Dendritic cell treated with granulocyte-macrophage colony-stimulating factor and Interleukin-4, amounts not matched to agents 40 ng/mL and 50 ng/mL, for 4 days (primary cell): ENCODE results near the gene RNF145.
"Not testable (repeated sequence)": the region's sequence is repeated elsewhere in the genome, so short reads cannot be mapped to it uniquely, and the experiment has no call there.

Experiments used
- H3K27ac Mint-ChIP-seq: one replicate; pipeline ENCODE4 v1.8.0; 2022; ENCODE audit warnings: mild to moderate bottlenecking, mixed read lengths
- H3K27me3 Mint-ChIP-seq: one replicate; pipeline ENCODE4 v1.8.0; 2022; ENCODE audit warnings: mild to moderate bottlenecking, mixed read lengths
- H3K36me3 Mint-ChIP-seq: one replicate; pipeline ENCODE4 v1.8.0; 2022; ENCODE audit warnings: low read depth, mixed read lengths
- H3K4me1 Mint-ChIP-seq: one replicate; pipeline ENCODE4 v1.8.0; 2022; ENCODE audit warnings: low read depth, mixed read lengths
- H3K4me3 Mint-ChIP-seq: one replicate; pipeline ENCODE4 v1.8.0; 2022; ENCODE audit warnings: mild to moderate bottlenecking, moderate library complexity, mixed read lengths
- H3K9me3 Mint-ChIP-seq: one replicate; pipeline ENCODE4 v1.8.0; 2022; ENCODE audit warnings: mixed read lengths
- intact Hi-C: fragments of 100-400 bp; cut with micrococcal nuclease; formaldehyde crosslinking; loops from one replicate; pipeline ENCODE4 v1.15.0; 2022

Gene RNF145

DNA sequence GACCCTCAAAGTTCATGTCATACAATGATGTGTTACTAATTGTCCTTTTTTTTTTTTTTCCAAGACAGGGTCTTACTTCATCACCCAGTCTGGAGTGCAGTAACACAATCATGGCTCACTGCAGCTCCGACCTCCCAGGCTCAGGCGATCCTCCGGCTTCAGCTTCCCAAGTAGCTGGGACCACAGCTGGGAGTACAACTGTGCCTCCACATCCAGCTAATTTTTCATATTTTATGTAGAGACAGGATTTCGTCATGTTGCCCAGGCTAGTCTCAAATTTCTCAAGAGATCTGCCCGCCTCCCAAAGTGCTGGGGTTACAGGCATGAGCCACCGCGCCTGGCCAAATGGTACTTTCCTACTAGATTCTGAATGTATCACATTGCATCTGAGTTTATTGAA lies 60.3 kb downstream of the RNF145 start:
- no peaks in the 10 kb centered on the region for H3K36me3 Mint-ChIP-seq
- no peak overlapping the region for H3K4me3 Mint-ChIP-seq
- H3K27me3 Mint-ChIP-seq = no peaks in the 10 kb centered on the region
- H3K27ac Mint-ChIP-seq = no peak overlapping the region
- intact Hi-C loops = no loop called here
- no peaks in the 10 kb centered on the region for H3K9me3 Mint-ChIP-seq
- H3K4me1 Mint-ChIP-seq = no peaks in the 10 kb centered on the region

DNA sequence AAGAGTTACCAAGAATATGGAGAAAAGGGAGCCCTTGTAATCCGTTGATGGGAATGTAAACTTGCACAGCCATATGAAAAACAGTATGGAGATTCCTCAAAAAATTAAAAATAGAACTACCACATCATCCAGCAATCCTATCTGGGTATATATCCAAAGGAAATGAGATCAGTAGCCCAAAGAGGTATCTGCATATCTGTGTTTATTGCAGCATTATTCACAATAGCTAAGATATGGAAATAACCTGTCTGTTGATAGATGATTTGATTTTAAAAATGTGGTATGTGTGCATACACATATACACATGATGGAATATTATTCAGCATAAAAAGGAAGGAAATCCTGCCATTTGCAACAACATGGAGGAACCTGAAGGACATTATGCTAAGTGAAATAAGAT lies 61.4 kb downstream of the RNF145 start:
- Mint-ChIP-seq H3K4me3 (no peak overlapping the region), H3K27ac (no peak overlapping the region), H3K27me3 (peaks cover 4% of the 10 kb centered on the region), H3K4me1 (no peaks in the 10 kb centered on the region), H3K36me3 (no peaks in the 10 kb centered on the region), H3K9me3 (no peaks in the 10 kb centered on the region)
- intact Hi-C loops = no loop called here

DNA sequence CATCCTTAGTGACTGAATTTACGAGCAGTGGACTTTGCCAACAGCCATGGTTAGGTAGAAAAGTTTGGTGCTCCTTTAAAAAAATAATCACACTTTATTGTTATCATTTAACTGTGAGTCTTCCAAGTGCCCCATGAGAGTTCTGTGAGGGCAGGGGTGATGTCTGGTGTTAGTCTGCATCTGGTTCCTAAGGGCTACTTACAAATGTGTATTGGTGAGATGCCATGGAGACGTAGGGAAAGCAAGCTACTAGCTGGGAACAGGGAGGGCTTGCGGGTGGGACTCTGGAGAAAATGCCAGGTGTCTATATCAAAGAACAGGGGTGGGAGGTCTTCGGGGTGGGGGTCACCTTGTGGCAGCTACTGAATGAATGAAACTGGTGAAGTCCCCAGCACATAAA lies 62.5 kb downstream of the RNF145 start:
- Mint-ChIP-seq H3K4me1 (no peaks in the 10 kb centered on the region), H3K9me3 (no peaks in the 10 kb centered on the region), H3K36me3 (no peaks in the 10 kb centered on the region), H3K4me3 (no peak overlapping the region), H3K27ac (no peak overlapping the region), H3K27me3 (peaks cover 12% of the 10 kb centered on the region)
- intact Hi-C loops = no loop called here

DNA sequence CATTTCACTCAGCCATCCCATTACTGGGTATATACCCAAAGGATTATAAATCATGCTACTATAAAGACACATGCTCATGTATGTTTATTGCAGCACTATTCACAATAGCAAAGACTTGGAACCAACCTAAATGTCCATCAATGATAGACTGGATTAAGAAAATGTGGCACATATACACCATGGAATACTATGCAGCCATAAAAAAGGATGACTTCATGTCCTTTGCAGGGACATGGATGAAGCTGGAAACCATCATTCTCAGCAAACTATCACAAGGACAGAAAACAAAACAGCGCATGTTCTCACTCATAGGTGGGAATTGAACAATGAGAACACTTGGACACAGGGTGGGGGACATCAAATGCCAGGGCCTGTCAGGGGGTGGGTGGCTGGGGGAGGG lies 64.2 kb downstream of the RNF145 start:
- H3K9me3 Mint-ChIP-seq, H3K4me3 Mint-ChIP-seq, H3K4me1 Mint-ChIP-seq, intact Hi-C loops, H3K36me3 Mint-ChIP-seq, H3K27ac Mint-ChIP-seq: not testable (repeated sequence)
- H3K27me3 Mint-ChIP-seq = peaks cover 14% of the 10 kb centered on the region

DNA sequence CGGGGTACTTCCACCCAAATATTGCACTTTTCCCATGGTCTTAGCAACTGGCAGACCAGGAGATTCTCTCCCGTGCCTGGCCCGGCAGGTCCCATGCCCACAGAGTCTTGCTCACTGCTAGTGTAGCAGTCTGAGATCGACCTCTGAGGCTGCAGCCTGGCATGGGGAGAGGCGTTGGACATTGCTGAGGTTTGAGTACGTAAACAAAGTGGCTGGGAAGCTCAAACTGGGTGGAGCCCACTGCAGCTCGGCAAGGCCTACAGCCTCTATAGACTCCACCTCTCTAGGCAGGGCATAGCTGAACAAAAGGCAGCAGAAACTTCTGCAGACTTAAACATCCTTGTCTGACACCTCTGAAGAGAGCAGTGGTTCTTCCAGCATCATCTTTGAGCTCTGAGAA lies 69.6 kb downstream of the RNF145 start:
- H3K27me3 Mint-ChIP-seq = peaks cover 17% of the 10 kb centered on the region
- H3K4me1 Mint-ChIP-seq = no peaks in the 10 kb centered on the region
- H3K4me3 Mint-ChIP-seq = no peak overlapping the region
- no peaks in the 10 kb centered on the region for H3K9me3 Mint-ChIP-seq
- no peak overlapping the region for H3K27ac Mint-ChIP-seq
- intact Hi-C loops = no loop called here
- H3K36me3 Mint-ChIP-seq = no peaks in the 10 kb centered on the region

DNA sequence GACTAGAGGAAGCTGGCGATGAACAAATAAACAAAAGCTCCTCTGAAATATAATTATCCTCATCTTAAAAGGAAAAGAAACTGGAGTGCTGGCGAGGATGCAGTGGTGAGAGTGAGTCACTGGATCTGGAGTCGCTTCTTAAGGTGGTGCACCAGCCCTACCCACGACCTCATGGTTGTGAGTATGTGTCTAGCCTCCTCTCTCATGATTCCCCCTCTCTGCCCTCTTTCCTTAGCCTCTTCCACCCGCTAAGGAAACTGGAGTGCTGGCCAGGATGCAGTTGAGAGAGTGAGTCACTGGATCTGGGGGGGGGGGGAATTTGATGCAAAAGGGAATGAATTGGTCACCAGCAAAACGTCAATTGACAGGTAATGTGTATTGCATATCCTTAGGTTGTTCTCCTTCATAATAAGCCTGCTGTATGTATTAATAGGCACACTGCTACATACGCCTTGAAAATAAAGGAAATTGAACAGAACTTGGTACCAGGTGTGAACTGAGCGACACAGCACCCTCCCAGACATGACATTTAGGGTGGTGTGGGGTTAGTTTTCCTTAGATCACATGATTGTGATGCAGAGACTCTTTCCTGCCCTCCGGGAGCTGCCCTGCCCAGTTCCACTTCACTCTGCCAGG lies 73.3 kb downstream of the RNF145 start:
- H3K9me3 Mint-ChIP-seq = no peaks in the 10 kb centered on the region
- no peaks in the 10 kb centered on the region for H3K36me3 Mint-ChIP-seq
- H3K27ac Mint-ChIP-seq = no peak overlapping the region
- peaks cover 5% of the 10 kb centered on the region for H3K27me3 Mint-ChIP-seq
- no peak overlapping the region for H3K4me3 Mint-ChIP-seq
- H3K4me1 Mint-ChIP-seq = no peaks in the 10 kb centered on the region
- intact Hi-C loops = no loop called here

DNA sequence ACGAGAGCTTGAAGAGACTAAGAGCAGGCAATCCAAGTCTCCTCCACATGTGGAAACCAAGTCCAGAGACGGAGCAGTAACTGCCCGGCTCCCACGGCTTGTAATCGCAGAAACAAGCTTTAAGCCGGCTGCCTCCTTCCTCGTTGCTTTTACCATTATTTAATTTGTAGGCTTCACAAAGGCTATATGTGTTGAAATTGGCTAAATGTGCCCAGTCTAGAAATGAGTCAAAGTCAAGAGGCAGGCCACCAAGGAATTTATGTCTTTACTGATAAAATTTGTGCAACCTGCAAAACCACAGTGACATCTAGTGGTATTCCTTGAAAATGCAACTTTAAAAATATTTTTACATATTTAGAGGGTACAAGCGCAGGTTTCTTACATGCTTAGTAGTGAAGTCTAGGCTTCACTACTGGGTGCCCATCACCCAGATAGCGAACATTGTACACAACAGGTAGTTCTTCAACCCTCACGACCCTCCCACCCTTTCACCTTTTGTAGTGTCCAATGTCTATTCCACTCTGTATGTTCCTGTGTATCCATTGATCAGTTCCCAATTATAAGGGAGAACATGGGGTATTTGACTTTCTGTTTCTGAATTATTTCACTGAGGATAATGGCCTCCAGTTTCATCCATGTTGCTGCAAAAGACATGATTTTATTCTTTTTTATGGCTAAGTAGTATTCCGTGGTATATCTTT lies 76.2 kb downstream of the RNF145 start:
- H3K27me3 Mint-ChIP-seq = peaks cover 5% of the 10 kb centered on the region
- H3K27ac Mint-ChIP-seq = no peak overlapping the region
- H3K36me3 Mint-ChIP-seq = no peaks in the 10 kb centered on the region
- no peaks in the 10 kb centered on the region for H3K4me1 Mint-ChIP-seq
- intact Hi-C loops = loop anchor here (5.0 kb wide), 1 partner anchor 1056 kb away; no protein-coding TSS in a partner anchor
- no peak overlapping the region for H3K4me3 Mint-ChIP-seq
- H3K9me3 Mint-ChIP-seq = no peaks in the 10 kb centered on the region

DNA sequence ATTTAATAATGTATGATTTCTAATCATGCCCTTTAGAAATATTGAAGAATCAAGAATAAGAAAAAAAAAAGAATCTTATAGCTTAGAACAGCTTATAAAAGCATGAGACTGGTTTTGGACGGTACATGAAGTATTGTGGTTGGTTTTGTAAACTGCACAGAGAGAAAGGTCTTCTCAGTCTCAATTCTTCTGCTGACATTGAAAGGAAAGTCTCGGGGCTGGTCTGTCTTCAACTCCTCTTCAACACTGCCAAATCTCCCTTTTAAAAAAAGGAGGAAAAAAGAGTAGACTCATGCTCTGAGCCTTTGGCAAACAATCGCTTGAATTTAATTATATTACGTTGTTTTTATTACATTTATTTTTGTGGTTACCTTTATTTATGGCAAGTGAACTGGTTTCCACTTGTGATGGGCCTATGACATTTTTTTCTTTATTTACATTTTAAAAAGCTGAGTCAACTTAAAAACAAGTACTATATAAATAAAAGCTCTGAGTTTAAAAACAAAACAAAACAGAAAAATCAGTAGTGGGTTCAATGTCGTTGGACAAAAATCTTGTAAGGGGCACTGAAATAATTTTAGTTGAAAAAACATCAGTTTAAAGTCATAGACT lies 76.8 kb downstream of the RNF145 start:
- Mint-ChIP-seq H3K4me1 (no peaks in the 10 kb centered on the region), H3K4me3 (no peak overlapping the region), H3K27me3 (peaks cover 8% of the 10 kb centered on the region), H3K27ac (no peak overlapping the region), H3K36me3 (no peaks in the 10 kb centered on the region), H3K9me3 (no peaks in the 10 kb centered on the region)
- intact Hi-C loops = loop anchor here (5.0 kb wide), 1 partner anchor 1055 kb away; no protein-coding TSS in a partner anchor

DNA sequence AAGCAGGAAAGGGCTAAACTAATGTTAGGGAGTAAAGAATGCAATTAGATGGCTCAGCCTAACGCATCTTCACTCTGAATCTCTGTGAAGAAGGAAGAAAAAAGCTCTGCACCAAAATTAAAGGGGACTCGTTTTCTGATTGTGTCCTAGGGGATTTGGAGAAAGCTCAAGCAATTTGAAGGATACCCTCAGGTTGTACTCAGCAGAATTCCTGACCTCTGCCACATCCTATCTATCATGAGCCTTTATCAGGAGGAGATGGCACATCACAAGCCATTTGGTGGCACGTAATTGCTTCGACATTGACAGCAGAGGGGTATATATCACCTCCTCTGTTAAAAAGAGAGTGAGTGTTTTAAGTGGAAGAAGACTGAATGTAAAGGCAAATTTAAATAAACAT lies 77.4 kb downstream of the RNF145 start:
- no peak overlapping the region for H3K4me3 Mint-ChIP-seq
- peaks cover 9% of the 10 kb centered on the region for H3K27me3 Mint-ChIP-seq
- no peak overlapping the region for H3K27ac Mint-ChIP-seq
- no peaks in the 10 kb centered on the region for H3K36me3 Mint-ChIP-seq
- H3K9me3 Mint-ChIP-seq = no peaks in the 10 kb centered on the region
- H3K4me1 Mint-ChIP-seq = no peaks in the 10 kb centered on the region
- intact Hi-C loops = loop anchor here (5.0 kb wide), 1 partner anchor 1055 kb away; no protein-coding TSS in a partner anchor

DNA sequence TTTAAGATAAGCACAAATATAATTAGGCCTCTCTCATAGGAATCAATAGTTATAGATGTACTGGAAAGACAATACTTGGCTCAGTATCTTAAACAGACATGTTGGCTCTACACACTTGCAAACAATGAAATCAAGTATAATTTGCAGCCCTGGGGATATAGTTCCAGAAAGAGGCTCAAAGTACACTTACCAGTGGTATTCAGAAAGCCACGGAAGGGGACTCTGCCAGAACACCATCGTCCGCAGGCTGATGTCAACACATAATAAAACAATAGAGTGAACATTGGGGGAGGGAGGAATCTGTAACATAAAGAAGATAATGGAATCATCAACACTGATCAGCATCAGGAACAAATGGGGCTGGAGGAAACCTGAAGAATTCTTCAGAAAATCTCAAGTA lies 78.5 kb downstream of the RNF145 start:
- Mint-ChIP-seq H3K4me3 (no peak overlapping the region), H3K4me1 (no peaks in the 10 kb centered on the region), H3K27ac (no peak overlapping the region), H3K36me3 (no peaks in the 10 kb centered on the region), H3K27me3 (peaks cover 11% of the 10 kb centered on the region), H3K9me3 (peaks cover under 1% of the 10 kb centered on the region)
- intact Hi-C loops = loop anchor here (5.0 kb wide), 1 partner anchor 1054 kb away; no protein-coding TSS in a partner anchor

DNA sequence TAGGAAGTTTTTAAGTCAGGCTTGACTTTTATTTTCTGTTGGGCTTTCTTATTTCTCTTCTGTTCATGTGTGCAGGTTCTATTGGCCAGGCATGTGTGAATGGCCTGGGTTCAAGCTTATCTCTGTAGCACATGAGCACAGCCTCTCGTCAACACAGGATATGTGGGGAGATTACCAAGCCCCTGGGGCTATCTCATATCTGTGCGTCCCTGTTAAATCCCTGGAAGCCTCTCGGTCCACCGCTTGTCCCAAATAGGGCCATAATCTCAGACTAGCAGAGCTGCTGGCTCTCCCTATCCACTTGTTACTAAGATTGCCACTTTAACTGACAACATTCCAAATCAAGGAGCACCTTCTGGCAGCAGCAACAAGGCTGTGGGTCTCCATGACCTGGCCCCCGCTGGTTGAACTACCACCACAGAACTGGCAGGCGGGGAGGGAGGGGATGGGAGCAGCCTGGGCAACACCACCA lies 81.2 kb downstream of the RNF145 start:
- peaks cover 9% of the 10 kb centered on the region for H3K9me3 Mint-ChIP-seq
- no peak overlapping the region for H3K27ac Mint-ChIP-seq
- no peak overlapping the region for H3K4me3 Mint-ChIP-seq
- H3K4me1 Mint-ChIP-seq = no peaks in the 10 kb centered on the region
- intact Hi-C loops = no loop called here
- H3K36me3 Mint-ChIP-seq = no peaks in the 10 kb centered on the region
- peaks cover 15% of the 10 kb centered on the region for H3K27me3 Mint-ChIP-seq

DNA sequence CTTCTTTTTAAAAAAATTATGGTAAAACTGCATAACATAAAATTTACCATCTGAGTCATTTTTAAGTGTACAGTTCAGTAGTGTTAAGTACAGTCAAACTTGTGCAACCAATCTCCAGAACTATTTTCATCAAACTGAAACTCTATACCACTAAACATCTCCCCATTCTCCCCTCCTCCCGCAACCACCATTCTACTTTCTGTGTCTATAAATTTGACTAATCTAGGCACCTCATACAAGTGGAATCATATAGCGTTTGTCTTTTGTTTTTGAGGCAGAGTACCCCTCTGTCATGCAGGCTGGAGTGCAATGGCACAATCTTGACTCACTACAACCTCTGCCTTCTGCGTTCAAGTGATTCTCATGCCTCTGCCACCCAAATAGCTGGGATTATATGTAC lies 85.7 kb downstream of the RNF145 start:
- Mint-ChIP-seq H3K27ac (no peak overlapping the region), H3K9me3 (peaks cover 9% of the 10 kb centered on the region), H3K27me3 (peaks cover 11% of the 10 kb centered on the region), H3K36me3 (no peaks in the 10 kb centered on the region), H3K4me3 (no peak overlapping the region), H3K4me1 (peaks cover 9% of the 10 kb centered on the region)
- intact Hi-C loops = no loop called here

DNA sequence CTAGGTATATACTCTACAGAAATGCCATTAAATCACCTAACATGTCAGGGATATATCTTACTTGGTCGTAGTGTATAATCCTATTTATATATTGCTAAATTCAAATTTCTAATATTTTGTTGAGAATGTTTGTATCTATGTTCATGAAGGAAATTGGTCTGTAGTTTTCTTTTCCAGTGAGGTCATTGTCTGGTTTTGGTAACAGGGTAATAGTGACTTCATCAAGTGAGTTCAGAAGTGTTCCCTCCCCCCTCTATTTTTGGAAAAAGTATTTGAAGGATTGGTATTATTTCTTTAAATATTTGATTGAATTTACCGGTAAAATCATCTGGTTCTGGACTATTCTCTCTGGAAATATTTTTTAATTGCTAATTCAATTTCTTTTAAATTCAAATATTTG lies 86.2 kb downstream of the RNF145 start:
- Mint-ChIP-seq H3K36me3 (no peaks in the 10 kb centered on the region), H3K27ac (no peak overlapping the region), H3K4me3 (no peak overlapping the region), H3K27me3 (peaks cover 10% of the 10 kb centered on the region), H3K4me1 (peaks cover 9% of the 10 kb centered on the region), H3K9me3 (peaks cover 9% of the 10 kb centered on the region)
- intact Hi-C loops = no loop called here

DNA sequence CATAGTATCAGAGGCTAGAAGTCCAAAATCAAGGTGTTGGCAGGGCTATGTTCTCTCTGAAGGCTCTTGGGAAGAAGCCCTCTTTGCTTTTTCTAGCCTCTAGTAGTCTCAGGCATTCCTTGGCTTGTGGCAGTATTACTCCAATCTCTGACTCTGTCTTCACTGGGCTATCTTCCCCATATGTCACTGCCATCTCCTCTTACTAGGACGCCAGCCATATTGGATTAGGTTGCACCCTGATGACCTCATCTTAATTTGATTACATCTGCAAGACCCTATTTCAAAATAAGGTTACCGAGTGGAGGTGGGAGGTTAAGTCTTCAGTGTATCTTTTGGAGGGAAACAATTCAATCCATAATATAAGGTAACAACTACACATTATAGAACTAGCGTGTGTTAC lies 88.3 kb downstream of the RNF145 start:
- peaks cover 9% of the 10 kb centered on the region for H3K9me3 Mint-ChIP-seq
- H3K27ac Mint-ChIP-seq = no peak overlapping the region
- H3K36me3 Mint-ChIP-seq = no peaks in the 10 kb centered on the region
- intact Hi-C loops = no loop called here
- peaks cover 4% of the 10 kb centered on the region for H3K27me3 Mint-ChIP-seq
- peaks cover 9% of the 10 kb centered on the region for H3K4me1 Mint-ChIP-seq
- H3K4me3 Mint-ChIP-seq = no peak overlapping the region
